Stomach (tissue), 9 donors: ENCODE measurements around the gene TMEM132D. TPM values are rescaled to one million over a fixed set of nuclear protein-coding genes. Genes with fewer than 3 reads are reported as not detected.

Experiments
- DNase-seq, 2 donors: peaks; one replicate each; pipeline versions ENCODE4 v3.0.0 to v3.0.0-alpha.2; 2013 to 2019
- H3K27ac ChIP-seq, 5 donors: fragments of 200-600 bp in 4 of 5; sonication (generic) in 4 of 5; one replicate each; pipeline ENCODE4 v1.5.1; 2013 to 2019; ENCODE audit warnings: mild to moderate bottlenecking in 1 of 5, moderate library complexity in 1 of 5
- H3K27me3 ChIP-seq, 3 donors: fragments of 200-600 bp; sonication (generic); one replicate each; pipeline ENCODE4 v1.5.1; 2017 to 2019; ENCODE audit warnings: mixed run types in 1 of 3
- H3K36me3 ChIP-seq, 4 donors: fragments of 200-600 bp; sonication (generic); 1 replicate in 3 of 4; 2 replicates in 1 of 4; pipeline ENCODE4 v1.5.1; 2016 to 2019
- H3K4me1 ChIP-seq, 4 donors: fragments of 200-600 bp; sonication (generic); one replicate each; pipeline ENCODE4 v1.5.1; 2016 to 2019
- H3K4me3 ChIP-seq, 4 donors: fragments of 200-600 bp; sonication (generic) in 3 of 4; one replicate each; pipeline ENCODE4 v1.5.1; 2016 to 2019; ENCODE audit warnings: mild to moderate bottlenecking in 1 of 4
- H3K9me3 ChIP-seq, 4 donors: fragments of 200-600 bp; sonication (generic); one replicate each; pipeline ENCODE4 v1.5.1; 2016 to 2019
- EP300 ChIP-seq: sonication (generic); formaldehyde crosslinking; IDR thresholded peaks from one replicate; pipeline ENCODE4 v1.6.1; 2017; ENCODE audit warnings: antibody characterized with exemption
- POLR2A ChIP-seq, 4 donors: fragments of 450-650 bp; IDR thresholded peaks; one replicate each; pipeline ENCODE4 v1.6.1; 2016; ENCODE audit warnings: antibody characterized with exemption in 4 of 4, control low read depth in 2 of 4, mild to moderate bottlenecking in 1 of 4, moderate library complexity in 1 of 4
- POLR2AphosphoS5 ChIP-seq, 3 donors: sonication (generic); formaldehyde crosslinking; IDR thresholded peaks; one replicate each; pipeline ENCODE4 v1.6.1; 2016; ENCODE audit warnings: antibody characterized with exemption in 3 of 3
- WGBS, 5 donors: extraction: QIAGEN DNeasy Blood & Tissue Kit in 3 of 5; methylation state at CpG; one replicate each; pipeline versions ENCODE4 v1.1.5 to v1.1.7; 2013 to 2018; 5-methylcytosine and 5-hydroxymethylcytosine counted together
- intact Hi-C: fragments of 100-400 bp; cut with DNase I; formaldehyde crosslinking; loops from one replicate; pipeline ENCODE4 v1.15.1; 2023; ENCODE audit warnings: low total_unique reads
- polyA plus RNA-seq, 3 donors: library from polyadenylated mRNA; stranded (reverse); fragments of 200-250 nt; gene quantifications; one replicate each; pipeline ENCODE4 v1.2.3, GENCODE V29; 2013
- total RNA-seq, 5 donors: library from RNA; depleted of rRNA; stranded (reverse); fragments of >200 nt; gene quantifications; one replicate each; pipeline versions ENCODE4 v1.1.0 to v1.2.3, GENCODE V29; 2014 to 2016
- TF ChIP-seq, protein P1 (sequence below), 7 experiments: fragments of 450-650 bp in 4 of 7; fragments of 200-600 bp in 3 of 7; sonication (generic) in 3 of 7; IDR thresholded peaks; one replicate each; pipeline ENCODE4 v1.5.1; 2016 to 2019; ENCODE audit warnings: antibody characterized with exemption in 7 of 7, control low read depth in 2 of 7, mild to moderate bottlenecking in 1 of 7
- donor health status: healthy with polysubstance abuse.
- donor health status: Bipolar disorder and iron deficiency.
- donor health status: healthy.

TMEM132D gene
- total and polyA plus RNA-seq, 8 donors, result 0.29 to 0.92 TPM; not detected in 6

DNA sequence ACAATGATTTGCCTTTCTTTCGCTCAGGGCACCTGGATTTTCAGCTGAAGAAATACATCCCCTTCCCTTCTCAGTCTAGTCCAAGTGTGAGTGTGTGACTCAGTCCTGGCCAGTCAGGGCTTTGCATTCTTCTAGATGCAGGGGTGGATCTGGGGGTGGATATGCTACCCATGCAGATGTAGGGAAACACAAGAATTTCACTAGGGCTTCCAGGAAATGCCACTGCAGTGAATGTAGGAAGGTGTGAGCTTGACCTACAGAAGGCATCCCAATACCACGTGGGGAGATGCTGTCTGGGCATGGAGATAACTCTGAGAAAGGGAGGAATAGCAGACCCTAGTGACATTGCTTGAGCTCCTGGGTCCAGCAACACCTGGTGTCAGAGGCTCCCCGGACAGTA lies 646.3 kb downstream of the TMEM132D start:
- no peaks in the 10 kb centered on the region for H3K36me3 ChIP-seq
- intact Hi-C loops, result no loop called here
- TF ChIP-seq EP300 (no peak), POLR2A (IDR thresholded peaks at IDR 0.05) (no peak), POLR2AphosphoS5 (IDR thresholded peaks at IDR 0.05) (no peak)
- TF ChIP-seq, protein P1, sequence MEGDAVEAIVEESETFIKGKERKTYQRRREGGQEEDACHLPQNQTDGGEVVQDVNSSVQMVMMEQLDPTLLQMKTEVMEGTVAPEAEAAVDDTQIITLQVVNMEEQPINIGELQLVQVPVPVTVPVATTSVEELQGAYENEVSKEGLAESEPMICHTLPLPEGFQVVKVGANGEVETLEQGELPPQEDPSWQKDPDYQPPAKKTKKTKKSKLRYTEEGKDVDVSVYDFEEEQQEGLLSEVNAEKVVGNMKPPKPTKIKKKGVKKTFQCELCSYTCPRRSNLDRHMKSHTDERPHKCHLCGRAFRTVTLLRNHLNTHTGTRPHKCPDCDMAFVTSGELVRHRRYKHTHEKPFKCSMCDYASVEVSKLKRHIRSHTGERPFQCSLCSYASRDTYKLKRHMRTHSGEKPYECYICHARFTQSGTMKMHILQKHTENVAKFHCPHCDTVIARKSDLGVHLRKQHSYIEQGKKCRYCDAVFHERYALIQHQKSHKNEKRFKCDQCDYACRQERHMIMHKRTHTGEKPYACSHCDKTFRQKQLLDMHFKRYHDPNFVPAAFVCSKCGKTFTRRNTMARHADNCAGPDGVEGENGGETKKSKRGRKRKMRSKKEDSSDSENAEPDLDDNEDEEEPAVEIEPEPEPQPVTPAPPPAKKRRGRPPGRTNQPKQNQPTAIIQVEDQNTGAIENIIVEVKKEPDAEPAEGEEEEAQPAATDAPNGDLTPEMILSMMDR (IDR thresholded peaks at IDR 0.05), result no peak

DNA sequence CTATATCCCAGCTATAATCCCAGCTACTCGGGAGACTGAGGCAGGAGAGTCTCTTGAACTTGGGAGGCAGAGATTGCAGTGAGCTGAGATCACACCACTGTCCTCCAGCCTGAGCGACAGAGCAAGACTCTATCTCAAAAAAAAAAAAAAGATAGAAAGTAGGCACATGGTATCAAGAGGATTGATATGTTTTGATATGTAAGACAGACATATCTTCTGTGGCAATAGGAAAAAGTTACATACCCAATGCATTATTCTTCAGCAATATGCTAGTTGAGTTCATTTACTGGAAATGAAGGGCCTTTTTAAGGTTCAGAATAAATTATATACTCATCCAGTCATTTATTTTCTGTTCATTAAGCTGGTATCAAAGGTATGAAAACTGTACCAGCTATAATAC lies 657.2 kb downstream of the TMEM132D start:
- DNase-seq, result no peak
- Histone ChIP-seq H3K4me3 (no peak overlapping the region), H3K4me1 (no peaks in the 10 kb centered on the region), H3K36me3 (no peaks in the 10 kb centered on the region), H3K9me3 (peaks cover 0 to 7% (median 0%) of the 10 kb centered on the region in 4 donors), H3K27ac (no peak overlapping the region), H3K27me3 (no peaks in the 10 kb centered on the region)
- intact Hi-C loops, result no loop called here
- no peak for TF ChIP-seq POLR2AphosphoS5 (IDR thresholded peaks at IDR 0.05)
- TF ChIP-seq, protein P1 (IDR thresholded peaks at IDR 0.05), result no peak
- 68 to 85% (median 79%) methylated on average over 2 of the region's 2 CpGs for WGBS, 5 donors

More for the DNA sequence above, 646.3 kb downstream of the TMEM132D start:
- 74 to 87% (median 81%) methylated on average over 3 of the region's 3 CpGs for WGBS, 5 donors
- Histone ChIP-seq H3K4me3 (no peak overlapping the region), H3K27ac (no peak overlapping the region), H3K4me1 (no peaks in the 10 kb centered on the region), H3K9me3 (peaks cover 0 to 20% (median 5%) of the 10 kb centered on the region in 4 donors), H3K27me3 (no peaks in the 10 kb centered on the region)
- DNase-seq, result no peak

DNA sequence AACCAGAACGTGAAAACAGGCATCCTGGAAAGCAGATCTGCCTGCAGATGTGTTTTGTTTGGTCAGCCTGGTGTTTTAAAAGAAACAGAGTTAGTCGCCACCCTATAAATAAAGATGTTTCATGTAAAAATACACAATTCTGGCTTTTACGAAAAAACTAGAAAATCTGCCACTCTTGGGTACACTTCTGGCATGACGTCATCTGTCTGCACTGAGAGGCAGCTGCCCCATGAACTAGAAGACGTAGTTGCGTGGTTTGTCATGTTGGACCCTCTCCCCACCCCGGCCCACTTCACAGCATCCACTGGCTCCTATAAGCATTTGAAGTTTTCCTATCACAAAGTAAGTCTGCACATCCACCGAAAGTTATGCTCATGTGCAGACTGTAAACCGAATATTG lies 658.1 kb downstream of the TMEM132D start:
- intact Hi-C loops, result no loop called here
- WGBS, 5 donors, result 75 to 85% (median 81%) methylated on average over 9 of the region's 9 CpGs

DNA sequence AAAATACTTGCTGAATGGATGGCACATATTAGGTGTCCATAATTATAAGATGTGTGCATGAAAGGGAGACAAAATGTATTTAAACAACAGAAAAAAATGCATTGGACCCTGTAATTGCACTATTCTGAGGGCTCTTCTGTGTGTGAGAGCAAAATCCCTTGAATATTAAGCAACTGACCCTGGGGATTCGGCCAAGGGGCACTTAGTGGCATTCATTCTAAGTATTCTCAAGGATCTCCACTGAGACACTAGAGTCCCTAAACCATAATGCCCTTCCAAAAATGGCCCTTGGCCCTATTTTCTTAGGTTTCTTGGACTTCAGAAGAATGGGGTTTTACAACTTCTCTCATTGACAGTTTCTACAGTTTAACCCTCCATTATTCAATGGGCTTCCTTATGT lies 662.0 kb downstream of the TMEM132D start:
- no peak overlapping the region for H3K27ac ChIP-seq
- intact Hi-C loops, result no loop called here
- no peaks in the 10 kb centered on the region for H3K36me3 ChIP-seq
- TF ChIP-seq POLR2AphosphoS5 (IDR thresholded peaks at IDR 0.05) (no peak), EP300 (no peak), POLR2A (IDR thresholded peaks at IDR 0.05) (no peak)
- TF ChIP-seq, protein P1 (IDR thresholded peaks at IDR 0.05), result no peak
- no peaks in the 10 kb centered on the region for H3K4me1 ChIP-seq
- WGBS, 5 donors, result 36 to 91% (median 85%) methylated on average over 1 of the region's 1 CpG
- H3K9me3 ChIP-seq, result peaks cover 0 to 8% (median 2%) of the 10 kb centered on the region in 4 donors
- no peak for DNase-seq
- no peak overlapping the region for H3K4me3 ChIP-seq
- H3K27me3 ChIP-seq, result no peaks in the 10 kb centered on the region

More for the DNA sequence above, 658.1 kb downstream of the TMEM132D start:
- Histone ChIP-seq H3K4me1 (no peaks in the 10 kb centered on the region), H3K27me3 (no peaks in the 10 kb centered on the region), H3K27ac (no peak overlapping the region), H3K4me3 (no peak overlapping the region), H3K9me3 (peaks cover 0 to 7% (median 0%) of the 10 kb centered on the region in 4 donors), H3K36me3 (no peaks in the 10 kb centered on the region)
- DNase-seq, result no peak
- TF ChIP-seq POLR2AphosphoS5 (IDR thresholded peaks at IDR 0.05), result no peak
- TF ChIP-seq EP300, result no peak
- TF ChIP-seq, protein P1 (IDR thresholded peaks at IDR 0.05), result no peak
